ENCODE results near the gene KRTAP3-3.

- TF ChIP-seq ZNF565 (CRISPR knock-in tag; conservative IDR thresholded peaks at IDR 0.05; ENCODE audit: low read depth): no peak
- TF ChIP-seq, protein P1, sequence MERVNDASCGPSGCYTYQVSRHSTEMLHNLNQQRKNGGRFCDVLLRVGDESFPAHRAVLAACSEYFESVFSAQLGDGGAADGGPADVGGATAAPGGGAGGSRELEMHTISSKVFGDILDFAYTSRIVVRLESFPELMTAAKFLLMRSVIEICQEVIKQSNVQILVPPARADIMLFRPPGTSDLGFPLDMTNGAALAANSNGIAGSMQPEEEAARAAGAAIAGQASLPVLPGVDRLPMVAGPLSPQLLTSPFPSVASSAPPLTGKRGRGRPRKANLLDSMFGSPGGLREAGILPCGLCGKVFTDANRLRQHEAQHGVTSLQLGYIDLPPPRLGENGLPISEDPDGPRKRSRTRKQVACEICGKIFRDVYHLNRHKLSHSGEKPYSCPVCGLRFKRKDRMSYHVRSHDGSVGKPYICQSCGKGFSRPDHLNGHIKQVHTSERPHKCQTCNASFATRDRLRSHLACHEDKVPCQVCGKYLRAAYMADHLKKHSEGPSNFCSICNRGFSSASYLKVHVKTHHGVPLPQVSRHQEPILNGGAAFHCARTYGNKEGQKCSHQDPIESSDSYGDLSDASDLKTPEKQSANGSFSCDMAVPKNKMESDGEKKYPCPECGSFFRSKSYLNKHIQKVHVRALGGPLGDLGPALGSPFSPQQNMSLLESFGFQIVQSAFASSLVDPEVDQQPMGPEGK (CRISPR knock-in tag; IDR thresholded peaks at IDR 0.05; ENCODE audit: borderline replicate concordance): no peak
- TF ChIP-seq ESRRG (CRISPR knock-in tag; IDR thresholded peaks at IDR 0.05): no peak
- no peak for TF ChIP-seq ARNTL (CRISPR knock-in tag; IDR thresholded peaks at IDR 0.05; ENCODE audit: borderline replicate concordance, low read depth)
- TF ChIP-seq ZFP30 (CRISPR knock-in tag; IDR thresholded peaks at IDR 0.05): no peak
- no peak for TF ChIP-seq ISL1 (CRISPR knock-in tag; IDR thresholded peaks at IDR 0.05)
- no peak for TF ChIP-seq SNAI2 (CRISPR knock-in tag; IDR thresholded peaks at IDR 0.05)
- TF ChIP-seq ZNF8 (CRISPR knock-in tag; IDR thresholded peaks at IDR 0.05): no peak
- no peak for TF ChIP-seq ZNF70 (CRISPR knock-in tag; IDR thresholded peaks at IDR 0.05)
- TF ChIP-seq ZC3H10 (CRISPR knock-in tag; IDR thresholded peaks at IDR 0.05): no peak
Observed at GRCh38 chr17:41042953-41043352, 49.0 kb upstream of the KRTAP3-3 start.
